KMS-11 (cell line): ENCODE results near the gene GEMIN4.

Experiments used
- H2AFZ ChIP-seq: fragments of 200-600 bp; sonication (generic); 2 replicates; pipeline ENCODE4 v1.6.1; 2016; ENCODE audit warnings: antibody characterized with exemption, mixed run types, low read depth
- H3K27ac ChIP-seq: fragments of 200-600 bp; sonication (generic); 2 replicates; pipeline ENCODE4 v1.6.1; 2016; ENCODE audit warnings: mild to moderate bottlenecking, mixed run types
- H3K27me3 ChIP-seq: fragments of 200-600 bp; sonication (generic); 2 replicates; pipeline ENCODE4 v1.6.1; 2017; ENCODE audit warnings: mild to moderate bottlenecking, low read depth, mixed run types, moderate library complexity; ENCODE audit not compliant: insufficient read depth
- H3K36me3 ChIP-seq: fragments of 200-600 bp; sonication (generic); 2 replicates; pipeline ENCODE4 v1.6.1; 2017; ENCODE audit warnings: mild to moderate bottlenecking, mixed run types; ENCODE audit not compliant: insufficient read depth
- H3K4me1 ChIP-seq: fragments of 200-600 bp; sonication (generic); 2 replicates; pipeline ENCODE4 v1.6.1; 2016; ENCODE audit warnings: mild to moderate bottlenecking, low read depth, mixed run types; ENCODE audit not compliant: poor library complexity, severe bottlenecking
- H3K4me2 ChIP-seq: fragments of 200-600 bp; sonication (generic); 2 replicates; pipeline ENCODE4 v1.7.0; 2016; ENCODE audit warnings: mild to moderate bottlenecking, mixed run types
- H3K4me3 ChIP-seq: fragments of 200-600 bp; sonication (generic); IDR thresholded peaks from 2 replicates; pipeline ENCODE4 v1.6.1; 2017; ENCODE audit warnings: low read depth, low read length, mixed read lengths; ENCODE audit not compliant: insufficient read depth
- H3K79me2 ChIP-seq: fragments of 200-600 bp; sonication (generic); 2 replicates; pipeline ENCODE4 v1.6.1; 2016; ENCODE audit warnings: low read depth, mixed run types; ENCODE audit not compliant: insufficient read depth
- H3K9ac ChIP-seq: fragments of 200-600 bp; sonication (generic); 2 replicates; pipeline ENCODE4 v1.6.1; 2016; ENCODE audit warnings: mild to moderate bottlenecking, mixed run types
- H4K20me1 ChIP-seq: fragments of 200-600 bp; sonication (generic); 2 replicates; pipeline ENCODE4 v1.6.1; 2016; ENCODE audit warnings: mild to moderate bottlenecking, mixed run types; ENCODE audit not compliant: insufficient read depth
- CTCF ChIP-seq: fragments of 200-600 bp; sonication (generic); conservative IDR thresholded peaks from 2 replicates; pipeline ENCODE4 v1.6.1; 2017; ENCODE audit warnings: low read depth, mild to moderate bottlenecking, antibody characterized with exemption, low read length, moderate library complexity, mixed read lengths

GEMIN4 gene

GRCh38 chr17:781805-782731 lies 30.0 kb upstream of the GEMIN4 start, which contains the start of the genes GLOD4 and MRM3:
GLOD4 (minus strand) TSS chr17:782280; CDS start chr17:782255, 25 bp downstream.
MRM3 (plus strand) TSS chr17:782353; CDS start chr17:782379, 26 bp downstream.
- Histone ChIP-seq H3K27ac (peak within 1 kb of the TSS; percentile 58), H3K27me3 (no peaks in the 10 kb centered on the region), H3K4me1 (peaks cover 10% of the 10 kb centered on the region), H3K9ac (peak within 1 kb of the TSS; percentile 76), H2AFZ (peak within 1 kb of the TSS; percentile 57), H3K4me2 (peak within 1 kb of the TSS; percentile 89), H3K79me2 (peaks cover 19% of the 10 kb centered on the region), H3K36me3 (no peaks in the 10 kb centered on the region), H3K4me3 (peak within 1 kb of the TSS; percentile 67), H4K20me1 (no peaks in the 10 kb centered on the region)
- no peak for TF ChIP-seq CTCF

GRCh38 chr17:778096-778495 lies 26.0 kb upstream of the GEMIN4 start:
- H3K27me3 ChIP-seq, result no peaks in the 10 kb centered on the region
- TF ChIP-seq CTCF, result no peak
- H3K36me3 ChIP-seq, result no peaks in the 10 kb centered on the region
- H2AFZ ChIP-seq, result no peak overlapping the region
- no peak overlapping the region for H3K27ac ChIP-seq
- H3K4me1 ChIP-seq, result peaks cover 8% of the 10 kb centered on the region
- H3K4me3 ChIP-seq, result no peak overlapping the region
- H4K20me1 ChIP-seq, result no peaks in the 10 kb centered on the region
- H3K9ac ChIP-seq, result no peak overlapping the region
- H3K79me2 ChIP-seq, result peaks cover 8% of the 10 kb centered on the region
- no peak overlapping the region for H3K4me2 ChIP-seq

- H3K36me3 ChIP-seq, result no peaks in the 10 kb centered on the region
- H3K4me2 ChIP-seq, result no peak overlapping the region
- no peaks in the 10 kb centered on the region for H4K20me1 ChIP-seq
- no peak overlapping the region for H3K4me3 ChIP-seq
- H3K27ac ChIP-seq, result no peak overlapping the region
- H3K27me3 ChIP-seq, result no peaks in the 10 kb centered on the region
- H3K79me2 ChIP-seq, result no peaks in the 10 kb centered on the region
- TF ChIP-seq CTCF, result no peak
- H3K4me1 ChIP-seq, result peaks cover 8% of the 10 kb centered on the region
- no peak overlapping the region for H3K9ac ChIP-seq
- no peak overlapping the region for H2AFZ ChIP-seq
These were observed 22.2 kb upstream of the GEMIN4 start for GRCh38 chr17:774313-774584.

GRCh38 chr17:773467-774312 lies 21.6 kb upstream of the GEMIN4 start:
- TF ChIP-seq CTCF, result no peak
- Histone ChIP-seq H3K27ac (no peak overlapping the region), H3K27me3 (no peaks in the 10 kb centered on the region), H3K9ac (no peak overlapping the region), H3K4me3 (no peak overlapping the region), H3K4me2 (no peak overlapping the region), H3K4me1 (peaks cover 8% of the 10 kb centered on the region), H3K36me3 (no peaks in the 10 kb centered on the region), H3K79me2 (no peaks in the 10 kb centered on the region), H4K20me1 (no peaks in the 10 kb centered on the region), H2AFZ (no peak overlapping the region)
